Measurements from ENCODE around the gene GABRA4. TPM values are rescaled to one million over a fixed set of nuclear protein-coding genes. Genes with fewer than 3 reads are reported as not detected.
A peak's percentile ranks its signal among the peaks of the same experiment; 100 is the strongest.

Gene GABRA4
- not detected for total RNA-seq

GRCh38 chr4:46993075-46994006 lies at the start of gene GABRA4:
TSS of gene GABRA4 (minus strand) at chr4:46993581. CDS start at chr4:46993424, 157 bp downstream.
- Mint-ChIP-seq H3K4me1 (ENCODE audit: low read depth) (peaks cover 19% of the 10 kb centered on the region), H3K9me3 (no peaks in the 10 kb centered on the region), H3K36me3 (ENCODE audit: insufficient read depth) (no peaks in the 10 kb centered on the region), H3K4me3 (peak within 1 kb of the TSS; percentile 24), H3K27me3 (ENCODE audit: low read depth) (peaks cover 46% of the 10 kb centered on the region)
- peak; percentile 34 to 48 for ATAC-seq
- no peak for DNase-seq

GRCh38 chr4:47040828-47041227 lies 47.4 kb upstream of the GABRA4 start:
- Mint-ChIP-seq H3K4me3 (no peak overlapping the region), H3K4me1 (ENCODE audit: low read depth) (no peaks in the 10 kb centered on the region), H3K27me3 (ENCODE audit: low read depth) (peaks cover 7% of the 10 kb centered on the region), H3K9me3 (no peaks in the 10 kb centered on the region), H3K36me3 (ENCODE audit: insufficient read depth) (no peaks in the 10 kb centered on the region)
- DNase-seq (no peak), ATAC-seq (no peak)

GRCh38 chr4:47038263-47038662 lies 44.9 kb upstream of the GABRA4 start:
- Mint-ChIP-seq H3K36me3 (ENCODE audit: insufficient read depth) (no peaks in the 10 kb centered on the region), H3K27me3 (ENCODE audit: low read depth) (peaks cover 14% of the 10 kb centered on the region), H3K4me3 (no peak overlapping the region), H3K9me3 (no peaks in the 10 kb centered on the region), H3K4me1 (ENCODE audit: low read depth) (no peaks in the 10 kb centered on the region)
- DNase-seq (no peak), ATAC-seq (no peak)

GRCh38 chr4:47032405-47033106 lies 39.2 kb upstream of the GABRA4 start:
- peak; percentile 72 to 88 for ATAC-seq
- Mint-ChIP-seq H3K27me3 (ENCODE audit: low read depth) (peaks cover 45% of the 10 kb centered on the region), H3K36me3 (ENCODE audit: insufficient read depth) (no peaks in the 10 kb centered on the region), H3K4me3 (peak overlapping the region; percentile 69), H3K4me1 (ENCODE audit: low read depth) (peaks cover 19% of the 10 kb centered on the region), H3K9me3 (no peaks in the 10 kb centered on the region)
- peak; percentile 15 for DNase-seq

DNA sequence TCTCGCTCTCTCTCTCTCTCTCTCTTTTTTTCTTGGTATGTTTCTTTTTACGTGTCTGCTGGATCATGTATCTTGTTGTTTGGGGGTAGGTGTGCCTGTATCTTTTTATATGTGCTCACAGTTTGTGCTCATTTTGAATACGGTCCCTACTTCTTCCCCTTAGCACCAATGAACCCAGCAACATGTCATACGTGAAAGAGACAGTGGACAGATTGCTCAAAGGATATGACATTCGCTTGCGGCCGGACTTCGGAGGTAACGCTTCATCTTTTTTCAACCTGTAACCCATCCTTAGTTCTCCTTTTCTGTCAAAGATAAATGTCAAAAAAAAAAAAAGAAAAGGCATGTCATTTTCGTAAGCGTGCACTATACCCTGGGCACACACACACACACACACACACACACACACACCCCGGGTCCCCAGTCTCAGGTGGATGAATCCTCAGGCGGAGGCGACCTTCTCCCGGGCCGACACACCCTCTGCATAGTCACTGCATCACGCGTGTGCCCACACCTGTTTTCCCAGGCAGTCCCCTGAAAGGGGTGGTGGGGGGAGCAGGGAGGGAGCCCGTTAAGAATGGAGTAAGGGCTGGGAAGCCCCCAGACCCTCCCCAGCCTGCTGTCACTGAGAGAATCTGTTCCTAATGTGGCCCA lies 38.5 kb upstream of the GABRA4 start:
- ATAC-seq (peak; percentile 42 to 59), DNase-seq (no peak)
- Mint-ChIP-seq H3K4me3 (peak overlapping the region; percentile 69), H3K4me1 (ENCODE audit: low read depth) (peaks cover 19% of the 10 kb centered on the region), H3K9me3 (no peaks in the 10 kb centered on the region), H3K36me3 (ENCODE audit: insufficient read depth) (no peaks in the 10 kb centered on the region), H3K27me3 (ENCODE audit: low read depth) (peaks cover 45% of the 10 kb centered on the region)

- no peaks in the 10 kb centered on the region for H3K9me3 Mint-ChIP-seq
- peaks cover 45% of the 10 kb centered on the region for H3K27me3 Mint-ChIP-seq (ENCODE audit: low read depth)
- H3K4me3 Mint-ChIP-seq, result peak within 1 kb of the TSS; percentile 69
- ATAC-seq (no peak), DNase-seq (peak; percentile 5)
- H3K36me3 Mint-ChIP-seq (ENCODE audit: insufficient read depth), result no peaks in the 10 kb centered on the region
- peaks cover 19% of the 10 kb centered on the region for H3K4me1 Mint-ChIP-seq (ENCODE audit: low read depth)
Measured at GRCh38 chr4:47031011-47031678, 37.8 kb upstream of the GABRA4 start, which contains the start of gene GABRB1. TSS of gene GABRB1 (plus strand) at chr4:47031567.

- no peaks in the 10 kb centered on the region for H3K27me3 Mint-ChIP-seq (ENCODE audit: low read depth)
- H3K4me3 Mint-ChIP-seq, result no peak overlapping the region
- peaks cover 3% of the 10 kb centered on the region for H3K9me3 Mint-ChIP-seq
- no peak for DNase-seq
- H3K36me3 Mint-ChIP-seq (ENCODE audit: insufficient read depth), result no peaks in the 10 kb centered on the region
- no peak for ATAC-seq
- peaks cover 1% of the 10 kb centered on the region for H3K4me1 Mint-ChIP-seq (ENCODE audit: low read depth)
Measured at GRCh38 chr4:47017494-47017893, 24.1 kb upstream of the GABRA4 start.

DNA sequence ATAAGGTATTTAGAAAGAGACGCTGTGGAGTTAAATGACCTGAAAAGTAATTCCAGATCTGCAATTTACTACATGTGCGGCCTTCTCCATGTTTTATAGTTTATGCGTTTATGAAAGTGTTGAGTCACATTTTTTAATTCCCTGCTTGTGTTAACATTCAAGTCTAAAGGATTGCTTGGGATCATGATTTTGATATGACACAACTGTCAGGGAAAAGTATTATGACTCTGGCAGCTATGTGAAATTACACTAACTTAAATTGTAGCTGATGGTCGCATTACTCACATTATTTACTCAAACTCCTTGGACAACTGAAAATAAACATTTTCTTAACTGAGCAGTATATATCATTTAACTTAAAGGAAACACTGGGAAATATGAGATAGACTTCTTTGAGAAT lies 23.7 kb upstream of the GABRA4 start:
- Mint-ChIP-seq H3K4me1 (ENCODE audit: low read depth) (peaks cover 4% of the 10 kb centered on the region), H3K27me3 (ENCODE audit: low read depth) (no peaks in the 10 kb centered on the region), H3K9me3 (peaks cover 3% of the 10 kb centered on the region), H3K4me3 (no peak overlapping the region), H3K36me3 (ENCODE audit: insufficient read depth) (no peaks in the 10 kb centered on the region)
- ATAC-seq, result no peak
- DNase-seq, result no peak

DNA sequence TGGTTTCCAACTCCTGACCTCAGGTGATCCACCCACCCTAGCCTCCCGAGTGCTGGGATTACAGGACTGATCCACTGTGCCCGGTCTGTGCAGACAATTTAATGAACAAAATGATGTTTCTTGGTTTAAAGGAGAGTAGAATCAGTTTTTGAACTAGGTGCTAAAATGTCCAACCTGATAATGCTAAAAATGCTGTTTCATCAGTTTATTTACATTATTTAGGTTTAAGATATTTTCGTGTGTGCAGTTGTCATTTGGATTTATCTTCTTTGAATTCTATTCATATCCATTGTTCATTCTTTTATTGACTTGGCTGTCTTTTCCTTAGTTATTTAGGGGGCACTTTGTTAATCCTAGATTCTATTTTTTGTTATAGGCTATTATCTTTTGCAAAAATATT lies 20.0 kb upstream of the GABRA4 start:
- no peaks in the 10 kb centered on the region for H3K9me3 Mint-ChIP-seq
- no peak for ATAC-seq
- DNase-seq, result no peak
- no peaks in the 10 kb centered on the region for H3K36me3 Mint-ChIP-seq (ENCODE audit: insufficient read depth)
- no peaks in the 10 kb centered on the region for H3K27me3 Mint-ChIP-seq (ENCODE audit: low read depth)
- peaks cover 16% of the 10 kb centered on the region for H3K4me1 Mint-ChIP-seq (ENCODE audit: low read depth)
- H3K4me3 Mint-ChIP-seq, result no peak overlapping the region

DNA sequence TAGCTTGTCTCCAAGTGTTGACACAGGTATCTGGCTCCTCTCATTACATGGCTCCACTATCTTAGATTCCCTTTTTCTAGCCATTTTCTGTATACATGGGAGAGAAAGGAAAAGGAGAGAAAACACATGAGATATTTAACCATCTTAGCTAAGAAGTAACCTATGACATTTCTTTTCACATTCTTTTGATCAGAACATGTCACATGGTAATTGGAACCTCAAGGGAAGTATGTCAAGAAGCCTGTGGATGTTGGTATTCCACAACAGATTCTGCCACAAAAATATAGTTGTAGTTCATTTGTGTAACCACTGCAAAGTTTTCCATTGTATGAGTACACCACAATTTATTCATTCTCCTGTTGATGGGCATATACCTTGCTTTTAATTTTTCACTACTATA lies 19.3 kb upstream of the GABRA4 start:
- no peak for DNase-seq
- no peaks in the 10 kb centered on the region for H3K27me3 Mint-ChIP-seq (ENCODE audit: low read depth)
- no peak overlapping the region for H3K4me3 Mint-ChIP-seq
- H3K9me3 Mint-ChIP-seq, result no peaks in the 10 kb centered on the region
- H3K36me3 Mint-ChIP-seq (ENCODE audit: insufficient read depth), result no peaks in the 10 kb centered on the region
- no peak for ATAC-seq
- peaks cover 16% of the 10 kb centered on the region for H3K4me1 Mint-ChIP-seq (ENCODE audit: low read depth)

- Mint-ChIP-seq H3K9me3 (no peaks in the 10 kb centered on the region), H3K36me3 (ENCODE audit: insufficient read depth) (no peaks in the 10 kb centered on the region), H3K4me1 (ENCODE audit: low read depth) (peaks cover 16% of the 10 kb centered on the region), H3K4me3 (peak overlapping the region; percentile 13), H3K27me3 (ENCODE audit: low read depth) (no peaks in the 10 kb centered on the region)
- DNase-seq (no peak), ATAC-seq (peak; percentile 27 to 61)
Measured at GRCh38 chr4:47010912-47011446, 17.6 kb upstream of the GABRA4 start.

DNA sequence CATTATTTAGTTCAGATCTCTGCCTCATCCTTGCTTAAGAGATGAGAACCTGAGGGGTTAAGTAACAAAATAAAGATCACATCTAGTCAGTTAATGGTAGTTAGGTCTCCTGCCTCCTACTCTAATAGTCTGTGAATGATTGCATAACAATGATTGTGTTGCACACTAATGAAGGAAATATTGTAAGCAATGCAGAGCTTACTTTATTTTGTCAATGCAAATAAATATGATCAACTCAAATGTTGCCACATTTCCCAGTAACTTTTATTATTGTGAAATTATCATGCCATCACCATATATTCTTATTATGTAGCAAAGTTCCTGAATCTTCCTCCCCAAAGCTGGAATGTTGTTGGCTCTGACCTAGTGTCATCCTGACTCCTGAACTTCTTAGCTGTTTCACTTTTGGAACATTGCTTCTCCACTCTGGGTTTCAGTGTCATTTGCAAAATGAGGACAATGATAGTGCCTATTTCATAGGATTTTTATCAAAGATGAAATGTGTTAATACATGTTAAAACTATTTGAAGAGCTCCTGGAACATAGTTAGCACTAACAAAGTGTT lies 17.0 kb upstream of the GABRA4 start:
- Mint-ChIP-seq H3K36me3 (ENCODE audit: insufficient read depth) (no peaks in the 10 kb centered on the region), H3K4me3 (peak overlapping the region; percentile 9), H3K4me1 (ENCODE audit: low read depth) (peaks cover 16% of the 10 kb centered on the region), H3K9me3 (no peaks in the 10 kb centered on the region), H3K27me3 (ENCODE audit: low read depth) (no peaks in the 10 kb centered on the region)
- no peak for ATAC-seq
- no peak for DNase-seq

DNA sequence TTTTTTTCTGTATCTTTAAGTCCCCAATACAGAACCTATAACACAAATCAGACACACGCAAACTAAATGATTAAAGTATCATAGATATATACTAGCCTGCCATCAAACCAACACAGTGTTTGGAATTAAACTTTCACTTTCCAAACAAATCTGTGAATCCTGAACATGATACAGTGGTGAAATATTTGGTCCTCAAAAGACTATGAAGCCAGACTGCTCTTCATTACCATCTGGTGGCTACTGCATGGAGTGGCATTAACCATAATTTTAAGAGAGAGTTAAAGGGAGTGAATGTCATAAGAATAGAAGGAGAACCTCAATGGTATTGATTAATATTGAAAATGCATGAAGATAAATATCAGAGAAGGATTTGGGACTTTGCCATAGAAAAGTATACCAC lies 9.2 kb upstream of the GABRA4 start:
- DNase-seq (no peak), ATAC-seq (no peak)
- H3K4me3 Mint-ChIP-seq, result no peak overlapping the region
- H3K4me1 Mint-ChIP-seq (ENCODE audit: low read depth), result no peaks in the 10 kb centered on the region
- H3K9me3 Mint-ChIP-seq, result no peaks in the 10 kb centered on the region
- H3K27me3 Mint-ChIP-seq (ENCODE audit: low read depth), result peaks cover 3% of the 10 kb centered on the region
- no peaks in the 10 kb centered on the region for H3K36me3 Mint-ChIP-seq (ENCODE audit: insufficient read depth)

Data from activated T-cell treated with anti-CD3 and anti-CD28 coated beads, Interleukin-2, amount 50 U/mL, for 4 hours (primary cell).